Heart right ventricle (tissue), 16 donors: ENCODE measurements around the gene ING5. TPM values are rescaled to one million over a fixed set of nuclear protein-coding genes. Genes with fewer than 3 reads are reported as not detected.

Source experiments
- ATAC-seq, 8 donors: fragments of 200-7000 bp; cut with Tn5 transposase; one replicate each; pipeline ENCODE4 v1.9.1; 2020; ENCODE audit warnings: mild to moderate bottlenecking in 8 of 8, moderate library complexity in 8 of 8, moderate number of reproducible peaks in 1 of 8
- DNase-seq, 2 donors: peaks; one replicate each; pipeline ENCODE4 v3.0.0-alpha.2; 2020
- H3K27ac ChIP-seq, 10 donors: fragments of 200-600 bp; sonication (generic) in 2 of 10; one replicate each; pipeline versions ENCODE4 v1.5.0 to v1.8.0; 2020 to 2022; ENCODE audit warnings: mild to moderate bottlenecking in 3 of 10
- H3K27me3 ChIP-seq, 7 donors: fragments of 200-600 bp; one replicate each; pipeline ENCODE4 v1.8.0; 2021 to 2022; ENCODE audit warnings: mild to moderate bottlenecking in 2 of 7
- H3K36me3 ChIP-seq, 9 donors: fragments of 200-600 bp; sonication (generic) in 1 of 9; one replicate each; pipeline versions ENCODE4 v1.5.0 to v1.8.0; 2020 to 2022; ENCODE audit warnings: mild to moderate bottlenecking in 2 of 9
- H3K4me1 ChIP-seq, 9 donors: fragments of 200-600 bp; sonication (generic) in 1 of 9; one replicate each; pipeline versions ENCODE4 v1.5.0 to v1.8.0; 2020 to 2022; ENCODE audit warnings: mild to moderate bottlenecking in 4 of 9
- H3K4me3 ChIP-seq, 10 donors: fragments of 200-600 bp; sonication (generic) in 2 of 10; one replicate each; pipeline versions ENCODE4 v1.5.0 to v1.8.0; 2020 to 2022; ENCODE audit warnings: mild to moderate bottlenecking in 7 of 10, moderate library complexity in 2 of 10
- H3K9me3 ChIP-seq, 11 donors: fragments of 200-600 bp in 10 of 11; sonication (generic) in 2 of 11; one replicate each; pipeline versions ENCODE4 v1.5.0 to v1.8.0; 2013 to 2022; ENCODE audit warnings: mild to moderate bottlenecking in 2 of 11, control low read depth in 1 of 11, moderate library complexity in 1 of 11
- CTCF ChIP-seq, 9 donors: fragments of 200-600 bp; sonication (generic) in 2 of 9; IDR thresholded peaks; one replicate each; pipeline versions ENCODE4 v1.5.0 to v1.8.0; 2021 to 2022; ENCODE audit warnings: antibody characterized with exemption in 9 of 9, mild to moderate bottlenecking in 5 of 9, moderate library complexity in 1 of 9
- WGBS, 2 donors: extraction: QIAGEN DNeasy Blood & Tissue Kit; methylation state at CpG; one replicate each; pipeline ENCODE4 v1.1.7; 2013; ENCODE audit warnings: inconsistent platforms in 1 of 2; 5-methylcytosine and 5-hydroxymethylcytosine counted together
- intact Hi-C, 10 donors: fragments of 100-400 bp; cut with DNase I; formaldehyde crosslinking; loops; one replicate each; pipeline versions ENCODE4 v1.11.1 to v1.14.2; 2022
- polyA plus RNA-seq, 2 donors: library from polyadenylated mRNA; stranded (reverse); fragments of 200-250 nt; gene quantifications; one replicate each; pipeline ENCODE4 v1.2.3, GENCODE V29; 2013
- total RNA-seq, 10 donors: library from RNA; stranded (reverse); fragmentation: NEBNext Ultra II Directional in 3 of 10; extraction: Animal tissue kit (Norgen Biotek cat#: 25700) in 3 of 10; gene quantifications; one replicate each; pipeline versions ENCODE4 v1.2.1 to v1.2.4, GENCODE V29; 2021 to 2023
- donor health status: Arrhythmogenic right ventricular cardiomyopathy.
- donor health status: ischemic (EF 13 %, LVEDD 7.1; RV severe dilation, severe dysfunction).
- donor health status: healthy with polysubstance abuse.
- donor health status: DM: no; HTN: yes; CAD: no.
- donor health status: DM: no; HTN: no; CAD: no.
- donor health status: ischemic (EF 25% LVEDD 6.9; RV normal size, moderate dysfunction).
- donor health status: ischemic (EF 25% LVEDD 5.7; RV mildly dilated, moderate dysfunction).
- donor health status: healthy.
- donor health status: DM: yes; HTN: yes; CAD: no.
- donor health status: Ischemic cardiomyopathy.
- donor health status: ischemic (EF 35%, LVEDD 5.7; RV mildly dilated, moderate dysfunction).
- donor health status: nonischemic (EF 11% LVEDD 7.7; RV severe dilation, severe dysfunction).
- donor health status: DM: yes; HTN: yes; CAD: no.
- donor health status: PGD.
- donor health status: ischemic (EF 29% LVEDD 5.4; RV normal size, mild dysfunction).
- donor health status: nonischemic (EF 23%, LVEDD 6.1; RV moderate dilation, normal function).

ING5 gene
- total and polyA plus RNA-seq, 12 donors = 10.4 to 49.9 (median 17.5) TPM

DNA sequence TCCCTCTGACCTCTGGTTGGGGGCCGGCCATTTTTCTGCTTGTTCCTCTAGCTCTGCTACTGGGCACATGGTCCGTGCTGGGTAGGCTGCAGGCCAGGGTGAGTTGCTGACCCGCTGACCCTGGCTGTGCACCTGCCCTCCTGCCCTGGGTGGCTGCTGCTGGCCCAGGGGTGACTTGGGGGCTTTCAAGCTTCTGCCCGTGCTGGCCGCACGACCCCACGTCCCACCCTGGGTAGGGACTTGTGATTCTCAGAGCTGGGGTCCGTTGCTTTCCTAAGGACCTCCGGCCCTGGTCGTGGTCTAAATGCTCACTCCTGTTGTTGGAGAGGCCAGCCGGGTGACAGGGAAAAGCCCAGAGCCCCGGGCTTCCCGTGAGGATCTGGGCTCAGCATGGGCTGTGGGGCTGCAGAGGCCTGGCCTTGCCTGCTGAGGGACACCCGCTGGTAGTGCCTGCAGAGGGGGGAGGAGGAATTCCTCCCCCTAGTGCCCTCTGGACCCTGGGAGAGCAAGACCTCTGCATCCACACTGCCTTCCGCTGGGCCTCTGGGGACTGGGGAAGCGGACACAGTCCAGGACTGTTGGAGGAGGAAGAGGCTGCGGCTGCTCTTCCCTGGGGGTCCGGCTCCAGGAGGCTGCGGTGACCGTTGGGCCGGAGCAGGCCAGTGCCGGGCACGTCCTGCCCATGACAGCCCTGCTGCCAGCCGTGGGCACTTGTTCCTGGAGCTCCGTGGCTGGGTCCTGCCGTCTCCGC lies 68.5 kb downstream of the ING5 start:
- 53 to 63% methylated on average over 27 of the region's 27 CpGs for WGBS, 2 donors
- intact Hi-C loops = no loop called here
- TF ChIP-seq CTCF (IDR thresholded peaks at IDR 0.05) = no peak

DNA sequence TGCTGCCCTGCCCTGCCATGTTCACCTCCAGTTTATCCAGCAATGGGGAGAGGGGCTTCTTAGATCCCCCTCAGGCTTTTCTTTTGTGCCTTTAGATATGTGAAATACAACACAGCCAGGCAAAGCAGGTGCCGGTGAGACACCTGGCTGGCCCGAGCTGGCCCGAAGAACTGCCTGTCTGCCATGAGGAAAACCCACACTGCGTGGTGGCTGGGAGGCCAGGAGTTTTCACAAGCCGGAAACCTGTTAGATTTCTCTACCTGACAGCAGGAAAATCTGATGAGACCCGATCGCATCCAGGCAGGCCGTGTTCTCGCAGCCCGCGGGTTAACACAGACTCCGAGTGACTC lies 69.1 kb downstream of the ING5 start:
- peaks cover 0 to 17% (median 0%) of the 10 kb centered on the region in 9 donors for H3K4me1 ChIP-seq
- no peak overlapping the region for H3K4me3 ChIP-seq
- peaks cover 7 to 38% (median 28%) of the 10 kb centered on the region in 7 donors for H3K27me3 ChIP-seq
- no peak for TF ChIP-seq CTCF (IDR thresholded peaks at IDR 0.05)
- H3K27ac ChIP-seq = no peak overlapping the region
- no peaks in the 10 kb centered on the region for H3K9me3 ChIP-seq
- no peaks in the 10 kb centered on the region for H3K36me3 ChIP-seq
- no peak for DNase-seq
- intact Hi-C loops = no loop called here
- WGBS, 2 donors = 88 to 95% methylated on average over 12 of the region's 12 CpGs
- ATAC-seq = peak in 1 of 8 donors; percentile 5

More for the DNA sequence above, 68.5 kb downstream of the ING5 start:
- ATAC-seq = peak in 5 of 8 donors; percentile 4 to 38 (median 9)
- Histone ChIP-seq H3K4me1 (peaks cover 0 to 17% (median 0%) of the 10 kb centered on the region in 9 donors), H3K36me3 (no peaks in the 10 kb centered on the region), H3K27ac (no peak overlapping the region), H3K4me3 (no peak overlapping the region), H3K27me3 (peaks cover 4 to 32% (median 23%) of the 10 kb centered on the region in 7 donors), H3K9me3 (no peaks in the 10 kb centered on the region)
- DNase-seq = peak in 1 of 2 donors; percentile 27

DNA sequence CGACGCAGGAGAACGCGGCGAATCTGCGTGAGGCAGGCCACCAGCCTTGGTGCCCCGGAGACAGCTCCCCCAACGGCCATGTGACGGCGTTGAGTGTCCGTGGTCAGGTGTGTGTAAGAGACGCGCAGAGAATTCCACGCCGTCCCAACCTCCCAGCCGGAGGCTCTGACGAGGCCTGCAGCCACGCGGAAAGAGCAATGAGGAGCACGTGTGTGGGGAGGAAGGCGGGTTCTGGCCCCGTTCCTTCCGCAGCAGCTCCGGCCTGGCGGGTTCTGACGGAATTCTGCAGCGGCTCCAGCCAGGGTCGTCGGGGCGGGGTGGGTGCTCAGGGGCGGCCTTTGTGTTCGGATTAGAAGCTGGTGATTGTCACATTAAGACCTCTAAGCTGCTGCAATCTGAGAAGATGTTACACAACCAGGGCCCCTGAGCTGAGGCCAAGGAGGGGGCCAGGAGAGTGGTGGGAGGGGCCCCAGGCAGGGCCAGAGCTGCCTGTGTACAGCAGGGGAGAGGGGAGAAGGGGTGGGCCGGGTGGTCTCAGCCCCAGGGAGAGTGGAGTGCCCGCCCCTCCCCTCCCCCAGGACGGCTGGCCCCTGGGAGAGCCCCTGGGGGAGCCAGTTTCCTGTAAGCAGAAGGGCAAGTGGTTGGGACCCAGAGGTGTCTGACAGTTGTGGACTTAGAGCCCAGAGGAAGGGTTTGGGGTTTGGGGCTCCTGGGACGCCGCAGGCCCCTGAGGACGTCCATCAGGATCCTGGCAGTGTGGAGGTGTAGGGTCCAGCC lies 69.6 kb downstream of the ING5 start:
- 67 to 69% methylated on average over 37 to 38 of the region's 38 CpGs for WGBS, 2 donors
- DNase-seq = peak in 1 of 2 donors; percentile 33
- Histone ChIP-seq H3K36me3 (no peaks in the 10 kb centered on the region), H3K27ac (no peak overlapping the region), H3K4me3 (no peak overlapping the region), H3K4me1 (peaks cover 0 to 17% (median 0%) of the 10 kb centered on the region in 9 donors), H3K27me3 (peaks cover 7 to 42% (median 34%) of the 10 kb centered on the region in 7 donors), H3K9me3 (no peaks in the 10 kb centered on the region)
- intact Hi-C loops = no loop called here
- ATAC-seq = peak in 6 of 8 donors; percentile 16 to 48 (median 20)
- no peak for TF ChIP-seq CTCF (IDR thresholded peaks at IDR 0.05)

DNA sequence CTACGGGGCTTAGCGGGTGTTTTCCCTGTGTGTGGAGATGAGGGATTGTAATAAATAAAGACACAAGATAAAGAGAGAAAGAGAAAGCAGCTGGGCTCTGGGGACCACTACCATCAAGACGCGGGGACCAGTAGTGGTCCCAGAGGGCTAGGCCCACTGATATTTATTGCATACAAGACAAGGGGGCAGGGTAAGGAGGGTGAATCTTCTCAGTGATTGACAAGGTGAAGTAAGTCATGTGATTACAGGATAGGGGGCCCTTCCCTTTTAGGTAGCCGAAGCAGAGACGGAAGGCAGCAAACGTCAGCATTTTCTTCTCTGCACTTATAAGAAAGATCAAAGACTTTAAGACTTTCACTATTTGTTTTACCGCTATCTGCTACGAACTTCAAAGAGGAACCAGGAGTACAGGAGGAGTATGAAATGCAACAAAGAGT lies 70.2 kb downstream of the ING5 start:
- peaks cover 0 to 17% (median 0%) of the 10 kb centered on the region in 9 donors for H3K4me1 ChIP-seq
- no peak for DNase-seq
- H3K27me3 ChIP-seq = peaks cover 7 to 49% (median 40%) of the 10 kb centered on the region in 7 donors
- TF ChIP-seq CTCF (IDR thresholded peaks at IDR 0.05) = no peak
- no peak overlapping the region for H3K4me3 ChIP-seq
- H3K27ac ChIP-seq = no peak overlapping the region
- ATAC-seq = no peak
- intact Hi-C loops = no loop called here
- no peaks in the 10 kb centered on the region for H3K9me3 ChIP-seq
- no peaks in the 10 kb centered on the region for H3K36me3 ChIP-seq
- whole genome bisulfite sequencing, 2 donors = 54 to 57% methylated on average over 9 of the region's 9 CpGs
